Measurements from ENCODE around the gene GABRB3. TPM values are rescaled to one million over a fixed set of nuclear protein-coding genes. Genes with fewer than 3 reads are reported as not detected.

The GABRB3 gene
- total and polyA plus RNA-seq, 2 of the 8 experiments (the other 6 are each of a cell fraction or from before 2014, with no cell fraction given), result 98.8 to 163 TPM

DNA sequence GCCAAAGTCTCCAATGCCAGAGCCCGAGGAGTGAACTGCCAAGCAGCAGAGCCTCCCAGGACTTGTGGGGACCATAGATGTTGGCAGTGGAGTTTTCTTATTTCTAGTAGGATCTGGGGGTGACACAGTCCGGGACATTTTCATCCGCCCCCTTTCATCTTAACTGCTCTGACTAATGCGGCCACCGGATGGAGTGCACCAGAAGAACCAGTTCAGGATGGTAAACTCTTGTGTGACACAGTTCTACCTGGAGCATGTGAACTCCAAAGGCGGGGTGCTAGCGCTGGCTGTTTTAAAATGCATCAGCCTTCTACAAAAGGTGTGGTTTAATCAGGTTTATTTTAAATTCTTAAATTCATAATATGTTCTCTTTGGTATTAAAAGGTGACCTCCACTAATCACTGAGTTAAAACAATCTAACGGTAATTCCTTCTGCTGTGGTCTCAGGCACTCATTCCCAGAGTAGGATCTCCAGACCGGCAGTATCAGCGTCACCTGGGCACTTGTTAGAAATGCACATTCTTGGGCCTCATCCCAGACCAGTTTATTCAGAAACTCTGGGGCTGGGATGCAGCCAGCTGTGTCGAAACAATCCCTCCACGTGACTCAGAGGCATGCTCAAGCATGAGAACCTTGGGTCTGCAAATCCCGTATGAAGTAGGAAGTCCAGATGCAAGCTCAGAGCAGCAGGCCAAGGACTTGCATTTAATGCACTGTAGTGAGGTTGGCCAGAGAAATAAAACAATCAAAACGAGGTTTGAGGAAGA lies 105.5 kb downstream of the GABRB3 start:
- Histone ChIP-seq H2BK12ac (ENCODE audit: low read depth, low read length) (no peak overlapping the region), H3K23me2 (ENCODE audit: low read depth, low read length) (no peaks in the 10 kb centered on the region), H2BK20ac (ENCODE audit: low read length) (no peak overlapping the region), H3K4me1 (replicated peaks in 1 of 4; ENCODE audit: control insufficient read depth in 3 of 4, insufficient read depth in 4 of 4, low read length in 3 of 4) (peaks cover 0 to 23% (median 13%) of the 10 kb centered on the region in 4 experiments; a peak in 6 of 7 replicates), H3K79me1 (ENCODE audit: low read depth, low read length) (peaks cover 7% of the 10 kb centered on the region), H3K23ac (ENCODE audit: insufficient read length) (no peak overlapping the region), H3K36me3 (ENCODE audit: control insufficient read depth in 2 of 4, insufficient read depth in 4 of 4, low read length in 3 of 4) (no peaks in the 10 kb centered on the region; a peak in 1 of 8 replicates), H4K8ac (ENCODE audit: extremely low read depth, insufficient read depth, low read length) (no peak overlapping the region), H4K5ac (ENCODE audit: insufficient read length, low read depth, low read length) (no peak overlapping the region), H2AK5ac (ENCODE audit: low read depth, low read length) (no peak overlapping the region), H3K9ac (replicated peaks in 1 of 4; ENCODE audit: extremely low read depth in 1 of 4, low read depth in 3 of 4, low read length in 3 of 4) (no peak overlapping the region), H3K27ac (ENCODE audit: low read depth, low read length) (no peak overlapping the region), H3K4ac (replicated peaks; ENCODE audit: insufficient read length, low read depth, low read length) (no peak overlapping the region), H3K14ac (ENCODE audit: insufficient read length) (no peak overlapping the region), H3K9me3 (ENCODE audit: insufficient read depth in 2 of 2, low read depth in 1 of 2, low read length in 1 of 2) (no peaks in the 10 kb centered on the region), H3K79me2 (ENCODE audit: control insufficient read depth in 1 of 2, insufficient read depth in 2 of 2, low read length in 2 of 2) (peaks cover 3 to 80% of the 10 kb centered on the region in 2 experiments), H2BK120ac (replicated peaks; ENCODE audit: low read depth, low read length) (no peak overlapping the region), H2BK5ac (ENCODE audit: low read depth, low read length) (no peak overlapping the region), H3K27me3 (replicated peaks in 1 of 4; ENCODE audit: control insufficient read depth in 3 of 4, extremely low read depth in 1 of 4, insufficient read depth in 3 of 4, low read length in 3 of 4) (no peaks in the 10 kb centered on the region), H3K18ac (ENCODE audit: extremely low read depth, low read length) (no peak overlapping the region), H3K4me3 (ENCODE audit: extremely low read depth in 1 of 4, insufficient read depth in 2 of 4, low read depth in 3 of 4, low read length in 4 of 4) (no peak overlapping the region), H2BK15ac (ENCODE audit: low read length) (no peak overlapping the region), H3K4me2 (ENCODE audit: insufficient read depth in 1 of 2, low read depth in 2 of 2, low read length in 2 of 2) (no peak overlapping the region), H3K56ac (replicated peaks; ENCODE audit: insufficient read length, low read depth, low read length) (no peak overlapping the region), H4K20me1 (replicated peaks in 1 of 2; ENCODE audit: control insufficient read depth in 1 of 2, insufficient read depth in 2 of 2, low read length in 2 of 2) (peaks cover 0 to 1% of the 10 kb centered on the region in 2 experiments), H2AFZ (ENCODE audit: low read length) (no peak overlapping the region), H4K91ac (replicated peaks; ENCODE audit: insufficient read length, low read length) (no peak overlapping the region)
- FAIRE-seq (no peak), DNase-seq (ENCODE audit: low read depth in 1 of 2, low spot score in 2 of 2) (no peak)
- 82% methylated on average over 14 of the region's 14 CpGs; no CpG with 5 or more reads in 1 of the 2 experiments for WGBS, 2 experiments (ENCODE audit: extremely low coverage in 1 of 2, insufficient coverage in 1 of 2, insufficient read length in 1 of 2, insufficient replicate concordance in 2 of 2, low coverage in 1 of 2, low lambda C conversion rate in 2 of 2, missing lambda C conversion rate in 1 of 2)
- TF ChIP-seq CEBPB (IDR thresholded peaks at IDR 0.05; ENCODE audit: low read depth, low read length) (peak; percentile 25; the same call in 1 of the 2 replicates), RXRA (IDR thresholded peaks at IDR 0.05; ENCODE audit: insufficient read depth, low read depth, low read length) (no peak), RAD21 (IDR thresholded peaks at IDR 0.05 in 1 of 2, conservative IDR thresholded peaks at IDR 0.05 in 1 of 2; ENCODE audit: low read depth in 2 of 2, low read length in 2 of 2) (0 out of 4 replicates have a peak, but pooled peaks of 1 of the 2 experiments have one; percentile 19)
- TF ChIP-seq, protein P1, sequence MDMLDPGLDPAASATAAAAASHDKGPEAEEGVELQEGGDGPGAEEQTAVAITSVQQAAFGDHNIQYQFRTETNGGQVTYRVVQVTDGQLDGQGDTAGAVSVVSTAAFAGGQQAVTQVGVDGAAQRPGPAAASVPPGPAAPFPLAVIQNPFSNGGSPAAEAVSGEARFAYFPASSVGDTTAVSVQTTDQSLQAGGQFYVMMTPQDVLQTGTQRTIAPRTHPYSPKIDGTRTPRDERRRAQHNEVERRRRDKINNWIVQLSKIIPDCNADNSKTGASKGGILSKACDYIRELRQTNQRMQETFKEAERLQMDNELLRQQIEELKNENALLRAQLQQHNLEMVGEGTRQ (IDR thresholded peaks at IDR 0.05; ENCODE audit: low read length), result peak; percentile 45; the same call in 1 of the 2 replicates
- POLR2A ChIA-PET (ENCODE audit: partially characterized antibody), result interaction anchor here (1.0 to 1.2 kb wide), 2 partner anchors 16 to 38 kb away, joined by 3 read pairs; no protein-coding TSS in a partner anchor
- CTCF ChIA-PET (ENCODE audit: partially characterized antibody), result interaction anchor here (0.9 to 1.8 kb wide), 6 partner anchors 26 to 484 kb away, joined by 3 to 6 read pairs (median 4); no protein-coding TSS in a partner anchor

Measured in H1 (cell line).